ENCODE measurements around the gene NSRP1. TPM values are rescaled to one million over a fixed set of nuclear protein-coding genes. Genes with fewer than 3 reads are reported as not detected.

Gene NSRP1
- total and polyA plus RNA-seq, 10 of the 15 experiments (the other 5 are each of a cell fraction or from before 2014, with no cell fraction given): 12.5 to 69.7 (median 37.8) TPM

GRCh38 chr17:30208214-30208613, 91.6 kb downstream of the NSRP1 start (continued):
- TF ChIP-seq BCL3 (IDR thresholded peaks at IDR 0.05; ENCODE audit: borderline replicate concordance, insufficient read depth, low read depth, low read length, poor library complexity, severe bottlenecking) (peak; percentile 65), JUND (IDR thresholded peaks at IDR 0.05; ENCODE audit: low read depth, low read length) (no peak), HDGF (IDR thresholded peaks at IDR 0.05) (no peak), NRF1 (conservative IDR thresholded peaks at IDR 0.05; ENCODE audit: low read depth, low read length) (no peak), BCL11A (IDR thresholded peaks at IDR 0.05; ENCODE audit: low read depth, low read length) (no peak), NKRF (conservative IDR thresholded peaks at IDR 0.05) (no peak), NR2C1 (IDR thresholded peaks at IDR 0.05) (no peak), CHD1 (IDR thresholded peaks at IDR 0.05; ENCODE audit: low read depth, low read length) (no peak), NR2C2 (IDR thresholded peaks at IDR 0.05; ENCODE audit: borderline replicate concordance, control insufficient read depth, insufficient read length, low read depth) (no peak), PML (IDR thresholded peaks at IDR 0.05; ENCODE audit: low read length) (no peak), FOS (IDR thresholded peaks at IDR 0.05; ENCODE audit: borderline replicate concordance, extremely low read depth, insufficient read length) (no peak), POLR2AphosphoS2 (IDR thresholded peaks at IDR 0.05; ENCODE audit: low read depth, low read length) (no peak), ESRRA (IDR thresholded peaks at IDR 0.05; ENCODE audit: low read length) (no peak), CBX3 (IDR thresholded peaks at IDR 0.05; ENCODE audit: borderline replicate concordance, low read depth) (no peak), SREBF2 (IDR thresholded peaks at IDR 0.05; ENCODE audit: low read length) (no peak), POLR2A (IDR thresholded peaks at IDR 0.05; ENCODE audit: low read depth, low read length) (no peak), MTA2 (IDR thresholded peaks at IDR 0.05; ENCODE audit: low read depth) (peak; percentile 78; the same call in 1 of the 2 replicates)
- TF ChIP-seq, protein P1, sequence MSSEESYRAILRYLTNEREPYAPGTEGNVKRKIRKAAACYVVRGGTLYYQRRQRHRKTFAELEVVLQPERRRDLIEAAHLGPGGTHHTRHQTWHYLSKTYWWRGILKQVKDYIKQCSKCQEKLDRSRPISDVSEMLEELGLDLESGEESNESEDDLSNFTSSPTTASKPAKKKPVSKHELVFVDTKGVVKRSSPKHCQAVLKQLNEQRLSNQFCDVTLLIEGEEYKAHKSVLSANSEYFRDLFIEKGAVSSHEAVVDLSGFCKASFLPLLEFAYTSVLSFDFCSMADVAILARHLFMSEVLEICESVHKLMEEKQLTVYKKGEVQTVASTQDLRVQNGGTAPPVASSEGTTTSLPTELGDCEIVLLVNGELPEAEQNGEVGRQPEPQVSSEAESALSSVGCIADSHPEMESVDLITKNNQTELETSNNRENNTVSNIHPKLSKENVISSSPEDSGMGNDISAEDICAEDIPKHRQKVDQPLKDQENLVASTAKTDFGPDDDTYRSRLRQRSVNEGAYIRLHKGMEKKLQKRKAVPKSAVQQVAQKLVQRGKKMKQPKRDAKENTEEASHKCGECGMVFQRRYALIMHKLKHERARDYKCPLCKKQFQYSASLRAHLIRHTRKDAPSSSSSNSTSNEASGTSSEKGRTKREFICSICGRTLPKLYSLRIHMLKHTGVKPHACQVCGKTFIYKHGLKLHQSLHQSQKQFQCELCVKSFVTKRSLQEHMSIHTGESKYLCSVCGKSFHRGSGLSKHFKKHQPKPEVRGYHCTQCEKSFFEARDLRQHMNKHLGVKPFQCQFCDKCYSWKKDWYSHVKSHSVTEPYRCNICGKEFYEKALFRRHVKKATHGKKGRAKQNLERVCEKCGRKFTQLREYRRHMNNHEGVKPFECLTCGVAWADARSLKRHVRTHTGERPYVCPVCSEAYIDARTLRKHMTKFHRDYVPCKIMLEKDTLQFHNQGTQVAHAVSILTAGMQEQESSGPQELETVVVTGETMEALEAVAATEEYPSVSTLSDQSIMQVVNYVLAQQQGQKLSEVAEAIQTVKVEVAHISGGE (CRISPR knock-in tag; IDR thresholded peaks at IDR 0.05): no peak
- TF ChIP-seq, protein P2, sequence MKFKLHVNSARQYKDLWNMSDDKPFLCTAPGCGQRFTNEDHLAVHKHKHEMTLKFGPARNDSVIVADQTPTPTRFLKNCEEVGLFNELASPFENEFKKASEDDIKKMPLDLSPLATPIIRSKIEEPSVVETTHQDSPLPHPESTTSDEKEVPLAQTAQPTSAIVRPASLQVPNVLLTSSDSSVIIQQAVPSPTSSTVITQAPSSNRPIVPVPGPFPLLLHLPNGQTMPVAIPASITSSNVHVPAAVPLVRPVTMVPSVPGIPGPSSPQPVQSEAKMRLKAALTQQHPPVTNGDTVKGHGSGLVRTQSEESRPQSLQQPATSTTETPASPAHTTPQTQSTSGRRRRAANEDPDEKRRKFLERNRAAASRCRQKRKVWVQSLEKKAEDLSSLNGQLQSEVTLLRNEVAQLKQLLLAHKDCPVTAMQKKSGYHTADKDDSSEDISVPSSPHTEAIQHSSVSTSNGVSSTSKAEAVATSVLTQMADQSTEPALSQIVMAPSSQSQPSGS (IDR thresholded peaks at IDR 0.05; ENCODE audit: low read length): peak; percentile 81
- TF ChIP-seq, protein P3, sequence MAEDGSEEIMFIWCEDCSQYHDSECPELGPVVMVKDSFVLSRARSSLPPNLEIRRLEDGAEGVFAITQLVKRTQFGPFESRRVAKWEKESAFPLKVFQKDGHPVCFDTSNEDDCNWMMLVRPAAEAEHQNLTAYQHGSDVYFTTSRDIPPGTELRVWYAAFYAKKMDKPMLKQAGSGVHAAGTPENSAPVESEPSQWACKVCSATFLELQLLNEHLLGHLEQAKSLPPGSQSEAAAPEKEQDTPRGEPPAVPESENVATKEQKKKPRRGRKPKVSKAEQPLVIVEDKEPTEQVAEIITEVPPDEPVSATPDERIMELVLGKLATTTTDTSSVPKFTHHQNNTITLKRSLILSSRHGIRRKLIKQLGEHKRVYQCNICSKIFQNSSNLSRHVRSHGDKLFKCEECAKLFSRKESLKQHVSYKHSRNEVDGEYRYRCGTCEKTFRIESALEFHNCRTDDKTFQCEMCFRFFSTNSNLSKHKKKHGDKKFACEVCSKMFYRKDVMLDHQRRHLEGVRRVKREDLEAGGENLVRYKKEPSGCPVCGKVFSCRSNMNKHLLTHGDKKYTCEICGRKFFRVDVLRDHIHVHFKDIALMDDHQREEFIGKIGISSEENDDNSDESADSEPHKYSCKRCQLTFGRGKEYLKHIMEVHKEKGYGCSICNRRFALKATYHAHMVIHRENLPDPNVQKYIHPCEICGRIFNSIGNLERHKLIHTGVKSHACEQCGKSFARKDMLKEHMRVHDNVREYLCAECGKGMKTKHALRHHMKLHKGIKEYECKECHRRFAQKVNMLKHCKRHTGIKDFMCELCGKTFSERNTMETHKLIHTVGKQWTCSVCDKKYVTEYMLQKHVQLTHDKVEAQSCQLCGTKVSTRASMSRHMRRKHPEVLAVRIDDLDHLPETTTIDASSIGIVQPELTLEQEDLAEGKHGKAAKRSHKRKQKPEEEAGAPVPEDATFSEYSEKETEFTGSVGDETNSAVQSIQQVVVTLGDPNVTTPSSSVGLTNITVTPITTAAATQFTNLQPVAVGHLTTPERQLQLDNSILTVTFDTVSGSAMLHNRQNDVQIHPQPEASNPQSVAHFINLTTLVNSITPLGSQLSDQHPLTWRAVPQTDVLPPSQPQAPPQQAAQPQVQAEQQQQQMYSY (CRISPR knock-in tag; IDR thresholded peaks at IDR 0.05): no peak
